ENCODE data around the gene MALAT1. TPM values are rescaled to one million over a fixed set of nuclear protein-coding genes. Genes with fewer than 3 reads are reported as not detected.

MALAT1 gene
- polyA plus RNA-seq, 1 experiment: 924 TPM

DNA sequence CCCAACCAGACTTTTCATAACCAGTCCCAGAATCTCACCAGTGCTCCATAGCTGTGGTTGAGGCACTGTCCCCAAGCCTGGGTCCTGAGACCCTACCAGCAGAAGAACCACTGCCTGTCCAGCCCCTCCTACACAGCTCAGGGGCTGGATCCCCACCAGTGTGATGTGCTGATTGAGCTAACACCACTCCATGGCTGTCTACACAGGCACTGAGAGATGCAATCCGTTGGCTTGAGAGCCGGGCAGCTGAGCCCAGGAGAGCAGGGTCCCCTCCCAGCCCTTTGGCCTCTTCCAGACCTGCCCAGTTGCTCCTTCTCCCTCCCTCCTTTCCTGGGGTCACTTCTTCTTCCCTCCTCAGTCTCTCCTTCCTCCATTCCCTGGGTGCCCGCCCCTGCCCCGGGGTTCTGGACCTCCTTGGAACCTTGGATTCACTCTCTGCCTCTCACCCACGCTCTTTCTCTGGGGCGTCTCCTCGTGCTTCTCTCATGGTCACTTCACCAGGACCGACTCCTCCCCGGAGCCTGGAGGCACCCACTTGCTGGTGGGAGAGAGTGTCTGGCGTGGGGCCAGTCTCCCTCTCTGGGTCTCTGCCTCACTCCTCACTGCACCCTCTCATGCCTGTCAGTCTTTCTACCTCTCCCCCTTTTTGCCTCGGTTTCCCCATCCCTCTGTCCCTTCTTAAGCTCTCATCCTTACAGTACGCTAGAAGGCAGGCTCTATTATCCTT lies 25.3 kb downstream of the MALAT1 start:
- ChIA-PET POLR2A (interaction anchor here (0.6 kb wide), 1 partner anchor 12 kb away, joined by 3 read pairs; no protein-coding TSS in a partner anchor), CTCF (interaction anchor here (0.7 to 1.0 kb wide), 3 partner anchors 13 to 48 kb away, joined by 3 to 4 read pairs (median 3); partner anchors contain the start of genes FAM89B and ZNRD2)
- Histone ChIP-seq H3K36me3 (ENCODE audit: control insufficient read depth, insufficient read depth, low read length) (peaks cover 12% of the 10 kb centered on the region), H3K27me3 (ENCODE audit: control insufficient read depth, insufficient read depth, low read length) (no peaks in the 10 kb centered on the region), H3K4me3 (ENCODE audit: low read depth, low read length) (peak overlapping the region; percentile 29)
- TF ChIP-seq, protein P1, sequence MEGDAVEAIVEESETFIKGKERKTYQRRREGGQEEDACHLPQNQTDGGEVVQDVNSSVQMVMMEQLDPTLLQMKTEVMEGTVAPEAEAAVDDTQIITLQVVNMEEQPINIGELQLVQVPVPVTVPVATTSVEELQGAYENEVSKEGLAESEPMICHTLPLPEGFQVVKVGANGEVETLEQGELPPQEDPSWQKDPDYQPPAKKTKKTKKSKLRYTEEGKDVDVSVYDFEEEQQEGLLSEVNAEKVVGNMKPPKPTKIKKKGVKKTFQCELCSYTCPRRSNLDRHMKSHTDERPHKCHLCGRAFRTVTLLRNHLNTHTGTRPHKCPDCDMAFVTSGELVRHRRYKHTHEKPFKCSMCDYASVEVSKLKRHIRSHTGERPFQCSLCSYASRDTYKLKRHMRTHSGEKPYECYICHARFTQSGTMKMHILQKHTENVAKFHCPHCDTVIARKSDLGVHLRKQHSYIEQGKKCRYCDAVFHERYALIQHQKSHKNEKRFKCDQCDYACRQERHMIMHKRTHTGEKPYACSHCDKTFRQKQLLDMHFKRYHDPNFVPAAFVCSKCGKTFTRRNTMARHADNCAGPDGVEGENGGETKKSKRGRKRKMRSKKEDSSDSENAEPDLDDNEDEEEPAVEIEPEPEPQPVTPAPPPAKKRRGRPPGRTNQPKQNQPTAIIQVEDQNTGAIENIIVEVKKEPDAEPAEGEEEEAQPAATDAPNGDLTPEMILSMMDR (IDR thresholded peaks at IDR 0.05; ENCODE audit: insufficient read depth, low read depth, low read length): no peak
- no peak for DNase-seq (ENCODE audit: low read depth)

DNA sequence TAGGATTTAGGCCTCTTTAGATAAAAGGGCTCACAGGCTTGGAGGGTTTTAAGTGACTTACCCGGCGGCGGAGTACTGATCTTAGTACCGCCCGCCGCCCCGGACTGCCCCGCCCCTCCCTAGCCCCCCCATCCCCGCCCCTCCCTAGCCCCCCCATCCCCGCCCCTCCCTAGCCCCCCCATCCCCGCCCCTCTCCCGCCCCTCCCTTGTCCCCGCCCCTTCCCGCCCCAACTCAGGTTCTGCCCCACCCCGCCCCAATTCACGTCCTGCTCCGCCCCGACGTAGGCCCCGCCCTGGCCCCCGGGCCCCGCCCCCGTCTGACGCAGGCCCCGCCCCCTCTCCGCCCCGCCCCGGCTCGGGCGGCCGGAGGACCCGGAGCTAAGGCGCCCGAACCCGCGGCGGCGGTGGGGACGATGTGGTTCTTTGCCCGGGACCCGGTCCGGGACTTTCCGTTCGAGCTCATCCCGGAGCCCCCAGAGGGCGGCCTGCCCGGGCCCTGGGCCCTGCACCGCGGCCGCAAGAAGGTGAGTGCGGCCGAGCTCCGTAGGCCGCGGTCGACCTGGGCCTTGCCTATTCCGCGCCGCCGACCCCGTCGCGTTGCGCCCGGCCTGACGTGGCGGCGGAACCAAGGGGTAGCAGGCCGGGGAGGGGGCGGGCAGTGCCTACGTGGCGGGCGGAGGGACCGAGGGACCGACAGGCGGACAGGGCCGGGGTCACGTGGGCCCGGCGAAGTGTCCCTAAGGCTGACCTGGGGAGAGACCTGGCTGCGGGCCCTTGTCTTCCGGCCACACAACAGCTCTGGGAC lies 26.1 kb downstream of the MALAT1 start, which contains the start of gene SCYL1:
Gene SCYL1, plus strand, starts transcription at position 343 of the 805 bp plus-strand sequence. Its CDS starts 71 bp downstream, at position 414.
- ChIA-PET POLR2A (interaction anchor here (0.6 to 0.7 kb wide), 4 partner anchors 11 to 792 kb away, joined by 3 read pairs; partner anchors contain the start of gene CD248), CTCF (interaction anchor here (0.7 to 3.0 kb wide), 7 partner anchors 14 to 108 kb away, joined by 3 to 12 read pairs (median 3); partner anchors contain the start of genes FAM89B and ZNRD2)
- DNase-seq (ENCODE audit: low read depth): no peak
- TF ChIP-seq, protein P1 (IDR thresholded peaks at IDR 0.05; ENCODE audit: insufficient read depth, low read depth, low read length): no peak
- Histone ChIP-seq H3K36me3 (ENCODE audit: control insufficient read depth, insufficient read depth, low read length) (peaks cover 15% of the 10 kb centered on the region), H3K27me3 (ENCODE audit: control insufficient read depth, insufficient read depth, low read length) (no peaks in the 10 kb centered on the region), H3K4me3 (ENCODE audit: low read depth, low read length) (peak within 1 kb of the TSS; percentile 96)

DNA sequence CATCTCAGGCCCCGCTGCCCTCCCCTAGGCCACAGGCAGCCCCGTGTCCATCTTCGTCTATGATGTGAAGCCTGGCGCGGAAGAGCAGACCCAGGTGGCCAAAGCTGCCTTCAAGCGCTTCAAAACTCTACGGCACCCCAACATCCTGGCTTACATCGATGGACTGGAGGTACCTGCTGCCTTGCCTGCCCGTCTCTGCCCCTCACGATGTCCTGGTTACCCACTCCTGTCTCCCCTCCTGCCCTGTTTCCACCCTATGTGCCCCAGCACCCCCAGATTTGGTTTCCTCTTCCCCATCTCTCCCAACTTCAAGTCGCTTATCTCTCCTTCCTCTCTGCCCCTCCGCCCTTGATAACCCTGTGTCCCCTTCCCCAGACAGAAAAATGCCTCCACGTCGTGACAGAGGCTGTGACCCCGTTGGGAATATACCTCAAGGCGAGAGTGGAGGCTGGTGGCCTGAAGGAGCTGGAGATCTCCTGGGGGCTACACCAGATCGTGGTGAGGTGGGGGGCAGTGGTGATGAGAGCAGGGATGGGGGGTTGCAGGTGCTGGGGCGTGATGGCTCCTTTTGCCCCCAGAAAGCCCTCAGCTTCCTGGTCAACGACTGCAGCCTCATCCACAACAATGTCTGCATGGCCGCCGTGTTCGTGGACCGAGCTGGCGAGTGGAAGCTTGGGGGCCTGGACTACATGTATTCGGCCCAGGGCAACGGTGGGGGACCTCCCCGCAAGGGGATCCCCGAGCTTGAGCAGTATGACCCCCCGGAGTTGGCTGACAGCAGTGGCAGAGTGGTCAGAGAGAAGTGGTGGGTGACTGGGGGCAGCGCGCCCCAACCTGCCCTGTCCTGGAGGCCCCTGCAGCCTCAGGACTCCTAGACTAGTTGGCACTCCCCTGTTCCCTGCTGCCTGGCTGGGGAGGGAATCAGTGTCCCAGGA lies 27.0 kb downstream of the MALAT1 start:
- POLR2A ChIA-PET: interaction anchor here (0.6 to 0.7 kb wide), 3 partner anchors 14 to 791 kb away, joined by 3 read pairs; partner anchors contain the start of gene CD248
- CTCF ChIA-PET: interaction anchor here (0.7 to 3.0 kb wide), 7 partner anchors 15 to 109 kb away, joined by 3 to 12 read pairs (median 3); partner anchors contain the start of genes FAM89B and NEAT1

DNA sequence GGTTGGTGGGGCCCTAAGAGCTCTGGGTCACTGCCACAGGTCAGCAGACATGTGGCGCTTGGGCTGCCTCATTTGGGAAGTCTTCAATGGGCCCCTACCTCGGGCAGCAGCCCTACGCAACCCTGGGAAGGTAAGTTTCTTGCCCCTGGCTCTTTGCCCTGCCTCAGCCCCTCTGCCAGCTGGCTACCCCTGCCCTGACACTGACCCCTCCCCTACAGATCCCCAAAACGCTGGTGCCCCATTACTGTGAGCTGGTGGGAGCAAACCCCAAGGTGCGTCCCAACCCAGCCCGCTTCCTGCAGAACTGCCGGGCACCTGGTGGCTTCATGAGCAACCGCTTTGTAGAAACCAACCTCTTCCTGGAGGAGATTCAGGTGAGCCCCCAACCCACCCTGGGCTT lies 27.9 kb downstream of the MALAT1 start:
- TF ChIP-seq, protein P1 (IDR thresholded peaks at IDR 0.05; ENCODE audit: insufficient read depth, low read depth, low read length): no peak
- DNase-seq (ENCODE audit: low read depth): no peak
- Histone ChIP-seq H3K27me3 (ENCODE audit: control insufficient read depth, insufficient read depth, low read length) (no peaks in the 10 kb centered on the region), H3K36me3 (ENCODE audit: control insufficient read depth, insufficient read depth, low read length) (peaks cover 33% of the 10 kb centered on the region), H3K4me3 (ENCODE audit: low read depth, low read length) (no peak overlapping the region)
- ChIA-PET CTCF (interaction anchor here (0.9 to 3.0 kb wide), 2 partner anchors 9 to 14 kb away, joined by 3 to 12 read pairs; no protein-coding TSS in a partner anchor), POLR2A (no interaction called here)

More for the DNA sequence above, 27.0 kb downstream of the MALAT1 start:
- no peak for DNase-seq (ENCODE audit: low read depth)
- Histone ChIP-seq H3K36me3 (ENCODE audit: control insufficient read depth, insufficient read depth, low read length) (peaks cover 23% of the 10 kb centered on the region), H3K27me3 (ENCODE audit: control insufficient read depth, insufficient read depth, low read length) (no peaks in the 10 kb centered on the region), H3K4me3 (ENCODE audit: low read depth, low read length) (peak overlapping the region; percentile 96)
- TF ChIP-seq, protein P1 (IDR thresholded peaks at IDR 0.05; ENCODE audit: insufficient read depth, low read depth, low read length): no peak
